MM.1S (cell line): ENCODE measurements around the gene ZNF670.

Source experiments
- DNase-seq: peaks from one replicate; pipeline ENCODE4 v3.0.0-alpha.2; 2015
- H2AFZ ChIP-seq: fragments of 300-600 bp; sonication (generic); 2 replicates; pipeline ENCODE4 v1.6.0; 2016; ENCODE audit warnings: antibody characterized with exemption, low read length
- H3F3A ChIP-seq: fragments of 300-600 bp; sonication (generic); 2 replicates; pipeline ENCODE4 v1.6.1; 2016; ENCODE audit warnings: mild to moderate bottlenecking, antibody characterized with exemption, low read length, moderate library complexity, mixed read lengths; ENCODE audit not compliant: insufficient read depth
- H3K27ac ChIP-seq: fragments of 300-600 bp; sonication (generic); 2 replicates; pipeline ENCODE4 v1.5.1; 2016; ENCODE audit warnings: mild to moderate bottlenecking, low read length
- H3K27me3 ChIP-seq: fragments of 300-600 bp; sonication (generic); replicated peaks from 2 replicates; pipeline ENCODE4 v1.6.0; 2016; ENCODE audit warnings: low read length; ENCODE audit not compliant: insufficient read depth
- H3K36me3 ChIP-seq: fragments of 300-600 bp; sonication (generic); replicated peaks from 2 replicates; pipeline ENCODE4 v1.6.1; 2016; ENCODE audit warnings: mild to moderate bottlenecking, low read length, mixed read lengths; ENCODE audit not compliant: insufficient read depth
- H3K4me1 ChIP-seq: fragments of 300-600 bp; sonication (generic); 2 replicates; pipeline ENCODE4 v1.6.1; 2016; ENCODE audit warnings: low read length, mixed read lengths
- H3K4me2 ChIP-seq: fragments of 300-600 bp; sonication (generic); 2 replicates; pipeline ENCODE4 v1.6.0; 2016; ENCODE audit warnings: low read depth, low read length
- H3K4me3 ChIP-seq: fragments of 300-600 bp; sonication (generic); 2 replicates; pipeline ENCODE4 v1.5.1; 2016; ENCODE audit warnings: low read length, mixed read lengths
- H3K79me2 ChIP-seq: fragments of 300-600 bp; sonication (generic); 2 replicates; pipeline ENCODE4 v1.6.1; 2016; ENCODE audit warnings: mixed run types, low read length, mixed read lengths
- H3K9ac ChIP-seq: fragments of 300-600 bp; sonication (generic); 2 replicates; pipeline ENCODE4 v1.6.1; 2016; ENCODE audit warnings: low read length, mixed read lengths
- H3K9me2 ChIP-seq: fragments of 300-600 bp; sonication (generic); replicated peaks from 2 replicates; pipeline ENCODE4 v1.6.1; 2016; ENCODE audit warnings: mild to moderate bottlenecking, low read length, mixed read lengths; ENCODE audit not compliant: insufficient read depth
- H3K9me3 ChIP-seq: fragments of 300-600 bp; sonication (generic); replicated peaks from 2 replicates; pipeline ENCODE4 v1.6.1; 2016; ENCODE audit warnings: mild to moderate bottlenecking, low read length, mixed read lengths; ENCODE audit not compliant: insufficient read depth
- H4K20me1 ChIP-seq: fragments of 300-600 bp; sonication (generic); 2 replicates; pipeline ENCODE4 v1.6.1; 2016; ENCODE audit warnings: mild to moderate bottlenecking, low read length, moderate library complexity, mixed read lengths; ENCODE audit not compliant: insufficient read depth
- EZH2 ChIP-seq: fragments of 300-600 bp; sonication (generic); optimal IDR thresholded peaks from 2 replicates; pipeline ENCODE3; 2017; ENCODE audit warnings: low read depth, mild to moderate bottlenecking, antibody characterized with exemption, low read length, mixed read lengths
- EZH2phosphoT487 ChIP-seq: fragments of 300-600 bp; sonication (generic); IDR thresholded peaks from 2 replicates; pipeline ENCODE4 v1.6.1; 2018; ENCODE audit warnings: antibody characterized with exemption, low read length
- TF ChIP-seq, protein P1 (sequence below): fragments of 300-600 bp; sonication (generic); IDR thresholded peaks from 2 replicates; pipeline ENCODE4 v1.5.1; 2016; ENCODE audit warnings: antibody characterized with exemption, low read length, mixed read lengths

The ZNF670 gene

GRCh38 chr1:247060771-247061170, 17.8 kb downstream of the ZNF670 start:
- Histone ChIP-seq H3K4me1 (no peaks in the 10 kb centered on the region), H3K9me3 (no peaks in the 10 kb centered on the region), H3K27ac (no peak overlapping the region), H3K27me3 (no peaks in the 10 kb centered on the region), H3K36me3 (no peaks in the 10 kb centered on the region), H2AFZ (no peak overlapping the region), H3K4me2 (no peak overlapping the region), H3F3A (no peaks in the 10 kb centered on the region), H3K9ac (no peak overlapping the region), H3K4me3 (no peak overlapping the region), H3K79me2 (peaks cover 36% of the 10 kb centered on the region), H4K20me1 (no peaks in the 10 kb centered on the region), H3K9me2 (no peaks in the 10 kb centered on the region)
- TF ChIP-seq, protein P1, sequence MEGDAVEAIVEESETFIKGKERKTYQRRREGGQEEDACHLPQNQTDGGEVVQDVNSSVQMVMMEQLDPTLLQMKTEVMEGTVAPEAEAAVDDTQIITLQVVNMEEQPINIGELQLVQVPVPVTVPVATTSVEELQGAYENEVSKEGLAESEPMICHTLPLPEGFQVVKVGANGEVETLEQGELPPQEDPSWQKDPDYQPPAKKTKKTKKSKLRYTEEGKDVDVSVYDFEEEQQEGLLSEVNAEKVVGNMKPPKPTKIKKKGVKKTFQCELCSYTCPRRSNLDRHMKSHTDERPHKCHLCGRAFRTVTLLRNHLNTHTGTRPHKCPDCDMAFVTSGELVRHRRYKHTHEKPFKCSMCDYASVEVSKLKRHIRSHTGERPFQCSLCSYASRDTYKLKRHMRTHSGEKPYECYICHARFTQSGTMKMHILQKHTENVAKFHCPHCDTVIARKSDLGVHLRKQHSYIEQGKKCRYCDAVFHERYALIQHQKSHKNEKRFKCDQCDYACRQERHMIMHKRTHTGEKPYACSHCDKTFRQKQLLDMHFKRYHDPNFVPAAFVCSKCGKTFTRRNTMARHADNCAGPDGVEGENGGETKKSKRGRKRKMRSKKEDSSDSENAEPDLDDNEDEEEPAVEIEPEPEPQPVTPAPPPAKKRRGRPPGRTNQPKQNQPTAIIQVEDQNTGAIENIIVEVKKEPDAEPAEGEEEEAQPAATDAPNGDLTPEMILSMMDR: no peak
- TF ChIP-seq EZH2 (no peak), EZH2phosphoT487 (no peak)
- DNase-seq: no peak

DNA sequence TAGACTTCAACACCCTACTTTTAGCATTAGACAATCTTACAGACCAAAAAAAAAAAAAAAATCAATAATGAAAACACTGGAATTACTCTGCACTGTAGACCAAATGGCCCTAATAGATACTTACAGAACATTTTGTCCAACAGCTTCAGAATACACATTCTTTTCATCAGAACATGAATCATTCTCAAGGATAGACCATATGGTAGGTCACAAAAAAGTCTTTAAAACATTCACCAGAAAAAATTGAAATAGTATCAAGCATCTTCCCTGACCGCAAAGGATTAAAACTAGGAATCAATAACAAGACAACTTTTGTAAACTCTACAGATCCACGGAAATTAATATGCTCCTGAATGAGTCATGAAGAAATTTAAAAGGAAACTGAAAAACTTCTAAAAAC, 22.5 kb downstream of the ZNF670 start:
- no peaks in the 10 kb centered on the region for H3K9me3 ChIP-seq
- TF ChIP-seq EZH2phosphoT487: no peak
- TF ChIP-seq EZH2: no peak
- TF ChIP-seq, protein P1: no peak
- H3K4me3 ChIP-seq: no peak overlapping the region
- H3K4me2 ChIP-seq: no peak overlapping the region
- no peak overlapping the region for H2AFZ ChIP-seq
- H3K27me3 ChIP-seq: no peaks in the 10 kb centered on the region
- H3K79me2 ChIP-seq: peaks cover 33% of the 10 kb centered on the region
- H3K4me1 ChIP-seq: no peaks in the 10 kb centered on the region
- DNase-seq: no peak
- no peaks in the 10 kb centered on the region for H3F3A ChIP-seq
- no peak overlapping the region for H3K27ac ChIP-seq
- no peaks in the 10 kb centered on the region for H3K36me3 ChIP-seq
- H4K20me1 ChIP-seq: no peaks in the 10 kb centered on the region
- no peak overlapping the region for H3K9ac ChIP-seq
- H3K9me2 ChIP-seq: no peaks in the 10 kb centered on the region

GRCh38 chr1:247054992-247055415, 23.6 kb downstream of the ZNF670 start:
- Histone ChIP-seq H3K9me2 (no peaks in the 10 kb centered on the region), H3K4me2 (no peak overlapping the region), H3K79me2 (peaks cover 33% of the 10 kb centered on the region), H3K9ac (no peak overlapping the region), H2AFZ (no peak overlapping the region), H3K36me3 (no peaks in the 10 kb centered on the region), H3F3A (no peaks in the 10 kb centered on the region), H3K4me1 (no peaks in the 10 kb centered on the region), H3K27ac (no peak overlapping the region), H3K27me3 (no peaks in the 10 kb centered on the region), H4K20me1 (no peaks in the 10 kb centered on the region), H3K4me3 (no peak overlapping the region), H3K9me3 (no peaks in the 10 kb centered on the region)
- TF ChIP-seq EZH2phosphoT487: no peak
- TF ChIP-seq, protein P1: no peak
- TF ChIP-seq EZH2: no peak
- no peak for DNase-seq
